ENCODE data around the gene CHID1.

The CHID1 gene

GRCh38 chr11:849951-850774 is 60.4 kb downstream of the CHID1 start:
- no peak for DNase-seq (ENCODE audit: low spot score)

- no peak for DNase-seq (ENCODE audit: low spot score)
Observed at GRCh38 chr11:849104-849824, 61.3 kb downstream of the CHID1 start.

- no peak for DNase-seq (ENCODE audit: low spot score)
Observed at GRCh38 chr11:848380-848931, 62.2 kb downstream of the CHID1 start.

- DNase-seq (ENCODE audit: low spot score) = no peak
Observed at GRCh38 chr11:847876-848275, 62.7 kb downstream of the CHID1 start.

GRCh38 chr11:846496-847098 is 64.0 kb downstream of the CHID1 start:
- DNase-seq (ENCODE audit: low spot score) = no peak

GRCh38 chr11:845872-846495 is 64.6 kb downstream of the CHID1 start:
- no peak for DNase-seq (ENCODE audit: low spot score)

- DNase-seq (ENCODE audit: low spot score) = no peak
Observed at GRCh38 chr11:844693-845644, 65.6 kb downstream of the CHID1 start.

- DNase-seq (ENCODE audit: low spot score) = peak; percentile 88
Observed at GRCh38 chr11:843818-844692, 66.6 kb downstream of the CHID1 start.

- DNase-seq (ENCODE audit: low spot score) = no peak
Observed at GRCh38 chr11:843086-843734, 67.4 kb downstream of the CHID1 start.

GRCh38 chr11:842370-843002 is 68.1 kb downstream of the CHID1 start, which contains the start of the genes POLR2L and TSPAN4:
POLR2L (minus strand) TSS chr11:842529; CDS start chr11:842508, 21 bp downstream.
TSPAN4 (plus strand) TSS chr11:842852; CDS start chr11:850305, 7,453 bp downstream.
- DNase-seq (ENCODE audit: low spot score) = peak; percentile 81

GRCh38 chr11:841981-842369 is 68.6 kb downstream of the CHID1 start:
- DNase-seq (ENCODE audit: low spot score) = no peak

GRCh38 chr11:839875-840617 is 70.6 kb downstream of the CHID1 start:
- DNase-seq (ENCODE audit: low spot score) = no peak

- DNase-seq (ENCODE audit: low spot score) = no peak
Observed at GRCh38 chr11:839280-839623, 71.4 kb downstream of the CHID1 start.

GRCh38 chr11:838441-839279 is 72.0 kb downstream of the CHID1 start:
- no peak for DNase-seq (ENCODE audit: low spot score)

- no peak for DNase-seq (ENCODE audit: low spot score)
Observed at GRCh38 chr11:837990-838307, 72.7 kb downstream of the CHID1 start.

- no peak for DNase-seq (ENCODE audit: low spot score)
Observed at GRCh38 chr11:837189-837989, 73.2 kb downstream of the CHID1 start.

GRCh38 chr11:836700-837099 is 73.9 kb downstream of the CHID1 start:
- no peak for DNase-seq (ENCODE audit: low spot score)
